Occipital lobe (tissue), 2 donors: ENCODE results near the gene CACNB1. TPM values are rescaled to one million over a fixed set of nuclear protein-coding genes. Genes with fewer than 3 reads are reported as not detected.

Experiments
- DNase-seq: peaks from one replicate; lab custom pipeline; 2025; lab: John Stamatoyannopoulos, UW
- total RNA-seq: library from RNA; depleted of rRNA; stranded (reverse); fragments of >200 nt; gene quantifications from one replicate; pipeline ENCODE4 v1.2.3, GENCODE V29; 2014

Gene CACNB1
- total RNA-seq, 1 donor from 2014 or later = 20.6 TPM

GRCh38 chr17:39204245-39204644 is 6.8 kb upstream of the CACNB1 start:
- DNase-seq = no peak

GRCh38 chr17:39200957-39201510 is 3.6 kb upstream of the CACNB1 start:
- no peak for DNase-seq

- DNase-seq = peak; percentile 71
Measured at GRCh38 chr17:39200070-39200879, 2.8 kb upstream of the CACNB1 start, which contains the start of gene RPL19. TSS of gene RPL19 (plus strand) at chr17:39200283. CDS start at chr17:39200345, 62 bp downstream.

- peak; percentile 74 for DNase-seq
Measured at GRCh38 chr17:39199820-39200069, 2.3 kb upstream of the CACNB1 start.

- no peak for DNase-seq
Measured at GRCh38 chr17:39198186-39198566, 707 bp upstream of the CACNB1 start.

- no peak for DNase-seq
Measured at GRCh38 chr17:39196808-39197291, 619 bp downstream of the CACNB1 start.

GRCh38 chr17:39196241-39196807 is 1.1 kb downstream of the CACNB1 start:
- DNase-seq = no peak

GRCh38 chr17:39195568-39196160 is 1.8 kb downstream of the CACNB1 start:
- DNase-seq = no peak

- DNase-seq = no peak
Measured at GRCh38 chr17:39194985-39195524, 2.4 kb downstream of the CACNB1 start.

- peak; percentile 78 for DNase-seq
Measured at GRCh38 chr17:39194089-39194984, 3.1 kb downstream of the CACNB1 start.

GRCh38 chr17:39193346-39193745 is 4.1 kb downstream of the CACNB1 start:
- no peak for DNase-seq

- no peak for DNase-seq
Measured at GRCh38 chr17:39192901-39193300, 4.6 kb downstream of the CACNB1 start.

GRCh38 chr17:39191750-39192510 is 5.5 kb downstream of the CACNB1 start:
- DNase-seq = no peak

GRCh38 chr17:39187152-39187830 is 10.2 kb downstream of the CACNB1 start:
- DNase-seq = no peak

- no peak for DNase-seq
Measured at GRCh38 chr17:39186481-39187002, 10.9 kb downstream of the CACNB1 start.

- no peak for DNase-seq
Measured at GRCh38 chr17:39183720-39184119, 13.7 kb downstream of the CACNB1 start.

- DNase-seq = no peak
Measured at GRCh38 chr17:39183045-39183444, 14.4 kb downstream of the CACNB1 start.

- DNase-seq = no peak
Measured at GRCh38 chr17:39181303-39181702, 16.2 kb downstream of the CACNB1 start.

GRCh38 chr17:39178536-39178935 is 18.9 kb downstream of the CACNB1 start:
- no peak for DNase-seq

- DNase-seq = no peak
Measured at GRCh38 chr17:39177256-39177655, 20.2 kb downstream of the CACNB1 start.
